ENCODE measurements around the gene ZNF469. TPM values are rescaled to one million over a fixed set of nuclear protein-coding genes. Genes with fewer than 3 reads are reported as not detected.

Gene ZNF469
- total and polyA plus RNA-seq, 2 of the 13 experiments (the other 11 are each of a cell fraction or from before 2014, with no cell fraction given), result not detected

DNA sequence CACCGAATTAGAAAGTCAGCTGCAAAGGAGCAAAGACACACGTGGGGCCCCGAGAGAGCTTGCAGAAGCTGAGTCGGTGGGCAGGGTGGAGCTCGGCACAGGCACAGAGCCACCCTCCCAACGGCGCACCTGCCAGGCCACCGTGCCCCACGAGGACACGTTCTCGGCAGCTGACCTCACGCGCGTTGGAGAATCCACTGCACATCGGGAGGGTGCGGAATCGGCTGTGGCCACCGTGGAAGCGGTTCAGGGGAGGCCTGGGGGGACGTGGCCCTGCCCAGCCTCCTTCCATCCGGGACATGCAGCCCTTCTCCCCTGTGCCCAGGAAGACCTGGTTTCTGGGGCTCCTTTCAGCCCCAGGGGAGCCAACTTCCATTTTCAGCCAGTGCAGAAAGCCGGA, 49.4 kb downstream of the ZNF469 start:
- CTCF ChIA-PET (ENCODE audit: low intra/inter-chr PET ratio, low total read pairs), result no interaction called here
- TF ChIP-seq, protein P1, sequence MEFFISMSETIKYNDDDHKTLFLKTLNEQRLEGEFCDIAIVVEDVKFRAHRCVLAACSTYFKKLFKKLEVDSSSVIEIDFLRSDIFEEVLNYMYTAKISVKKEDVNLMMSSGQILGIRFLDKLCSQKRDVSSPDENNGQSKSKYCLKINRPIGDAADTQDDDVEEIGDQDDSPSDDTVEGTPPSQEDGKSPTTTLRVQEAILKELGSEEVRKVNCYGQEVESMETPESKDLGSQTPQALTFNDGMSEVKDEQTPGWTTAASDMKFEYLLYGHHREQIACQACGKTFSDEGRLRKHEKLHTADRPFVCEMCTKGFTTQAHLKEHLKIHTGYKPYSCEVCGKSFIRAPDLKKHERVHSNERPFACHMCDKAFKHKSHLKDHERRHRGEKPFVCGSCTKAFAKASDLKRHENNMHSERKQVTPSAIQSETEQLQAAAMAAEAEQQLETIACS (CRISPR knock-in tag; IDR thresholded peaks at IDR 0.05), result no peak
- no peak for TF ChIP-seq ZNF720 (CRISPR knock-in tag; IDR thresholded peaks at IDR 0.05)
- TF ChIP-seq ZFP62 (CRISPR knock-in tag; IDR thresholded peaks at IDR 0.05), result no peak
- no peak for TF ChIP-seq FOSL2 (CRISPR knock-in tag; IDR thresholded peaks at IDR 0.05)
- no peak for TF ChIP-seq GATA4 (IDR thresholded peaks at IDR 0.05; ENCODE audit: borderline replicate concordance, low read depth)
- no peak for TF ChIP-seq PAWR (CRISPR knock-in tag; IDR thresholded peaks at IDR 0.05; ENCODE audit: borderline replicate concordance)
- TF ChIP-seq THYN1 (CRISPR knock-in tag; IDR thresholded peaks at IDR 0.05; ENCODE audit: borderline replicate concordance, low read depth), result no peak
- no peak for TF ChIP-seq ZNF337 (CRISPR knock-in tag; IDR thresholded peaks at IDR 0.05; ENCODE audit: borderline replicate concordance, low read depth)
- TF ChIP-seq HHEX (CRISPR knock-in tag; IDR thresholded peaks at IDR 0.05), result no peak
- TF ChIP-seq TMF1 (CRISPR knock-in tag; IDR thresholded peaks at IDR 0.05; ENCODE audit: low read depth), result no peak
- TF ChIP-seq TEAD2 (CRISPR knock-in tag; IDR thresholded peaks at IDR 0.05), result no peak
- BruUV-seq (replicated peaks), result no TSS peak
- FAIRE-seq (no peak), DNase-seq (ENCODE audit: low spot score) (no peak), ATAC-seq (no peak)
- no peak overlapping the region for H3K9ac ChIP-seq (ENCODE audit: insufficient read depth, low read depth, low read length)
- H4K20me1 ChIP-seq (ENCODE audit: insufficient read depth, low read length), result peaks cover 8% of the 10 kb centered on the region; the same call in 1 of the 2 replicates
- no peaks in the 10 kb centered on the region for H3K4me1 ChIP-seq (ENCODE audit: insufficient read depth, low read length)
- H3K79me2 ChIP-seq (ENCODE audit: insufficient read depth, low read length), result no peaks in the 10 kb centered on the region
- no peak overlapping the region for H3K27ac ChIP-seq (ENCODE audit: extremely low read length, insufficient read depth, low read length)
- peaks cover 65 to 99% of the 10 kb centered on the region in 2 experiments for H3K27me3 ChIP-seq (ENCODE audit: control insufficient read depth in 1 of 2, insufficient read depth in 2 of 2, low read length in 2 of 2)
- no peak overlapping the region for H2AFZ ChIP-seq (ENCODE audit: low read length)
- intact Hi-C loops (cut with micrococcal nuclease; ENCODE audit: unreplicated experiment) (no loop called here), in situ Hi-C loops (cut with HindIII; ENCODE audit: extremely low pct_ligation_motif_present, low pct_unique_long_range_greater_than_20kb) (loop anchor here (10.0 kb wide), 1 partner anchor 237 kb away; no protein-coding TSS in a partner anchor)
- H3K4me3 ChIP-seq (replicated peaks in 1 of 3; ENCODE audit: insufficient read depth in 1 of 3, low read depth in 2 of 3, low read length in 3 of 3), result no peak overlapping the region
- 26% methylated on average over 11 of the region's 22 CpGs for WGBS (ENCODE audit: low lambda C conversion rate)
- H3K4me2 ChIP-seq (ENCODE audit: low read depth, low read length), result no peak overlapping the region
- POLR2A ChIA-PET, result no interaction called here
- H3K36me3 ChIP-seq (replicated peaks in 1 of 2; ENCODE audit: control insufficient read depth in 1 of 2, insufficient read depth in 2 of 2, low read length in 2 of 2), result no peaks in the 10 kb centered on the region
- no peaks in the 10 kb centered on the region for H3K9me3 ChIP-seq (ENCODE audit: low read length)

Other genes starting within 250 kb of the ZNF469 start
- 3.4 and 3.8 TPM in 2 replicates for gene ZFPM1, start 70.3 kb downstream of the ZNF469 start, total RNA-seq (2016; rRNA removed; fragmentation: Illumina TruSeq; extraction: Trizol)
- gene ZFPM1, start 70.3 kb downstream of the ZNF469 start, polyA plus RNA-seq (2011; rRNA removed), result 1.3 and 1.7 TPM in 2 replicates
- gene ZC3H18, start 187.4 kb downstream of the ZNF469 start, total RNA-seq (2016; rRNA removed; fragmentation: Illumina TruSeq; extraction: Trizol), result 19.7 and 27.4 TPM in 2 replicates
- gene ZC3H18, start 187.4 kb downstream of the ZNF469 start, polyA plus RNA-seq (2011; rRNA removed), result 11.2 and 12.7 TPM in 2 replicates